A673 (cell line): ENCODE results near the gene C19orf81.

Experiments used
- EZH2 ChIP-seq: fragments of 200-600 bp; sonication (generic); IDR thresholded peaks from 2 replicates; pipeline ENCODE4 v1.6.1; 2017; ENCODE audit warnings: borderline replicate concordance, low read depth, mild to moderate bottlenecking, mixed read lengths, antibody characterized with exemption, low read length; ENCODE audit not compliant: poor library complexity, severe bottlenecking
- TF ChIP-seq, protein P1 (sequence below): fragments of 300-800, 200-600 bp; sonication (generic); conservative IDR thresholded peaks from 2 replicates; pipeline ENCODE4 v1.5.1; 2017; ENCODE audit warnings: low read depth, mild to moderate bottlenecking, antibody characterized with exemption, low read length, moderate library complexity, mixed read lengths

DNA sequence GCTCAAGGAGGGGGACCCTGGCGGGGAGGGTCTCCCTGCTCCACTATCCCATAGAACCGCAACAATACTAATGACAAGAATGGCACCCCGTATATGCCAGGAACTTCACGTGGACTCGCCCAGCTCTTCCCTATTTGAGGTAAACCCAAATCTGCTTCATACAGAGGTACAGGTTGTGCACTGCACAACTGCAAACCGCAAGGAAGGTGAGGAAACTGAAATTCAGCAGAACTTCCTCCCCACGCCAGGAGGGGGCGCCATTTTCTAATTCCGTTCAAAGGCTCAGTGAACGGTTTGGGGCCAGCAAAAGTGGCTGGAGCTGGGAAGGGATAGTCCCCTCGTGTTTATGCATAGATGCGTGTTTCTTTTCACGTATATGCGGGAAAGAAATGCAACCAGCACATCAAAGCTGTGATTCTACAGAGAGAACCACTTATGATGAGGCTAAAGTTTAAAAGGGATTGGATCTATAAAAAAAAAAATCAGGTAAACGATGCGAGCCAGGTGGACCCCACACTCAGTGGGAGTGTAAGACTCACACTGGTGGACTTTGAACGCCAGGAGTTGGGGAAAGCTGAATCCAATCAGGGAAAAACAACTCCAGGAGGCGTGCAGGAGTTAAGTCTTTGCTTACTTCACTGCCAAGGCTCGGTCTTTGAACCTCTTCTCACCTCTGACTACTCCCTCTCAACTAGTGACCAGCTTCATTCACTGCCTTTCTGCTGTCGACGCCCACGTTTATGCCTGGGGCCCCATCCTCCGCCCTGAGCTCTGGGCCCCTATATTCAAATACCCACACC lies 20.3 kb downstream of the C19orf81 start:
- TF ChIP-seq, protein P1, sequence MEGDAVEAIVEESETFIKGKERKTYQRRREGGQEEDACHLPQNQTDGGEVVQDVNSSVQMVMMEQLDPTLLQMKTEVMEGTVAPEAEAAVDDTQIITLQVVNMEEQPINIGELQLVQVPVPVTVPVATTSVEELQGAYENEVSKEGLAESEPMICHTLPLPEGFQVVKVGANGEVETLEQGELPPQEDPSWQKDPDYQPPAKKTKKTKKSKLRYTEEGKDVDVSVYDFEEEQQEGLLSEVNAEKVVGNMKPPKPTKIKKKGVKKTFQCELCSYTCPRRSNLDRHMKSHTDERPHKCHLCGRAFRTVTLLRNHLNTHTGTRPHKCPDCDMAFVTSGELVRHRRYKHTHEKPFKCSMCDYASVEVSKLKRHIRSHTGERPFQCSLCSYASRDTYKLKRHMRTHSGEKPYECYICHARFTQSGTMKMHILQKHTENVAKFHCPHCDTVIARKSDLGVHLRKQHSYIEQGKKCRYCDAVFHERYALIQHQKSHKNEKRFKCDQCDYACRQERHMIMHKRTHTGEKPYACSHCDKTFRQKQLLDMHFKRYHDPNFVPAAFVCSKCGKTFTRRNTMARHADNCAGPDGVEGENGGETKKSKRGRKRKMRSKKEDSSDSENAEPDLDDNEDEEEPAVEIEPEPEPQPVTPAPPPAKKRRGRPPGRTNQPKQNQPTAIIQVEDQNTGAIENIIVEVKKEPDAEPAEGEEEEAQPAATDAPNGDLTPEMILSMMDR = peak; percentile 92
- no peak for TF ChIP-seq EZH2
